Frontal cortex (tissue), 4 donors: ENCODE results near the gene PFKP. TPM values are rescaled to one million over a fixed set of nuclear protein-coding genes. Genes with fewer than 3 reads are reported as not detected.

Experiments
- DNase-seq, 2 donors: peaks; one replicate each; pipeline ENCODE4 v3.0.0; 2012; ENCODE audit warnings: low spot score in 2 of 2
- FAIRE-seq: peaks from 2 replicates; lab custom pipeline; 2012; peaks lifted over from hg19 to GRCh38; lab: Jason Lieb, UNC
- total RNA-seq: library from RNA; depleted of rRNA; stranded (reverse); fragments of >200 nt; gene quantifications from one replicate; pipeline ENCODE4 v1.2.3, GENCODE V29; 2014
- donor health status: control.
- donor health status: control.
- donor health status: control.

PFKP gene
- total RNA-seq, 1 donor from 2014 or later = 81.5 TPM

DNA sequence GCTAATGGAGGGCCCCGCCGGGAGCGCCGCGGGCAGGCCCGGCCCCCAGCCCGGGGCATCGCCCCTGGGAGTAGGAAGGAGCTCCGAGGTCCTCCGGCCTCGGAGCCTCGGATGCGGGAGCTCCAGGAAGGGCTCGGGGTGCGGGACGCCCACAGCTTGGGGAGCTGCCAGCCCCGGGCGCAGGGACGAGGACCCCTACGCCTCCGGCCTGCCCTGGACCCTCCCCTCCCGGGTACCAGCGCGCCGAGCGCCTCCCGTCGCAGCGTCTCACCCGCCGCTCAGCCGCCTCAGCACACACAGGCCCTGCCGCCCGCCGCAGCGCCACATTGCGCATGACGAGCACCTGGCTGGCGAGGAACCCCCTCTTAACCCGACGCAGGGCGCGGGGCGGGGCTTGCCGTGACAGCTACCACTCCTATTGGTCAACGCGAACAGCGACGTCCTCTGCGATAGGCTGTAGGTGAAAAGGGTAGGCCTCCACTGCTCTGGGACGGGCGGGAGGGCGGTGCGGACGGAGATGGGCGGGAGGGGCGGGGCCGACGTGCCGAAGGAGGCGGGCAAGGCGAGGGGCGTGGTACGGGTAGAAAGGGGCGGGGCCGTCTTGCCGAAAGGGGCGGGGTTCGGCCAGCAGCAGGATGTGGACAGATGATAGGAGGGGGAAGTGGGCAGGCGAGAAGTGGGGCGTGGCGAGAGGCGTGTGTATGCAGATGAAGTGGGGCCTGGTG lies 105.3 kb downstream of the PFKP start, which contains the start of gene PITRM1:
Gene PITRM1, minus strand, starts transcription at position 337 of the 725 bp plus-strand sequence. Its CDS starts 10 bp downstream, at position 327.
- no peak for FAIRE-seq
- DNase-seq = peak; percentile 97

DNA sequence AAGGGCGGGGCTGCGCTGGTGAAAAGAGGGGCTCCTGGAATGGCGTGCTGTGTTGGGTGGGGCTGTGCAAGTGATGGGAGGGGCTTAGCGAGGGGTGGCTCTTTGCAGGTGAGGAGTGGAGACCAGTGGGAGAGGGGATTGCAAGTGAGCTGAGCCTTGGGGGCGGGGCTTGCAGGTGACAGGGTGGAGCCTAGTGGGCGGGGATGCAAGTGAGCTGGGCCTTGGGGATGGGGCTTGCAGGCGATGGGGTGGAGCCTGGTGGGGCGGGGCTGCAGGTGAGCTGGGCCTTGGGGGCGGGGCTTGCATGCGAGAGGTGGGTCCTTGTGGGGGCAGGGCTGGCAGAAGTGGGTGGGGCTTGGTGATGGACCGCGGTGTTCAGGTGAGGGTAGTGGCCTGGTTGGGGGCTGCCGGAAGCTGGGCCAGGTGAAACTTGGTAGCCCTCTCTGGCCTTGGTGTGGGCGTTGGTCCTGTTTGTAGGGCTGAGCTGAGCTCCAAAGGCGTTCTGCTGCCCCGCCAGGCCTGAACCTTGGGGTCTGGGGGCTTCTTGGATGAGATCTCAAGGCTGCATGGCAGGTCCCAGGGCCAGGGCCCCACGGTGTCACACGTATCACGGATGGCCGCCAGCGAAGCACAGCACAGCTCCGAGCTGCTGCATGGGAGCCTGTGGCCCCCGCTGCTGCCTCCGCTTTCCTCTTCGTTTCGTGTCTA lies 106.0 kb downstream of the PFKP start:
- DNase-seq (no peak), FAIRE-seq (no peak)

DNA sequence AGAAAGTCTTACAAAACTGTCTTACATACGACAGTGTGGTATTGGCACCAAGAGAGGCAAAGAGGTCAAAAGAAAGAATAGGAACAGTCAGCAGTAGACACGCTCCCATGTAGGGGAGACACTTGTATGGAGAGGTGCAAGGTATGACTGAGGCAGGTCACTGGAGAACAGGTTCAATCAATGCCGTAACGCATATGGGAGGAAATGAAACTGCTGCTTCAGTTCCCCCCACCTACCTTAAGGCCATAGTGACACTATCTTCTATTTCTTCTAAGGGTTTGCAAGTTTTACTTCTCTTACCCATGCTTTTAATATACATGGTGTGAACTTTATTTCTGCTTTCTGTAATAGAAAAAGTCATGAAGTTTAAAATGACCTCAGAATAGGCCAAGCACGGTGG lies 110.7 kb downstream of the PFKP start:
- FAIRE-seq = no peak

DNA sequence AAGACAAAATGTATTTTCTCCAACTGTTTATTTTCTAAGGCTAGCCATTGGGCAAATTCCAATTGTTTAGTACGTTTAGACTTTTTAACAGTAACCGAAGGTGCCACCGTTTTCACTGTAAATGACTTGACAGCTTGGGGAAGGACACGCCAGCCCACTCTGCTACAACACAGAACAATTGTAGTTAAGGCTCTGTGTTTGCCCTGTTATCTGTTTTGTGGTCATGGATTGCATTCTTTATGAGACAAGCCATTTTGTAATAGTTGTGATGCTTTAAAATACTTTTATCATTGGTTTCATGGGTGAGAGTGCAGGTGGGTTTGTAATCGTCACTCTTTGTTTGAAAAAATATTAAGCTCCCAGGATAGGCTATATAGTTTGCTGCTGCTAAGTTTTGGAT lies 111.8 kb downstream of the PFKP start:
- FAIRE-seq (no peak), DNase-seq (no peak)

More for the DNA sequence above, 110.7 kb downstream of the PFKP start:
- DNase-seq = no peak

DNA sequence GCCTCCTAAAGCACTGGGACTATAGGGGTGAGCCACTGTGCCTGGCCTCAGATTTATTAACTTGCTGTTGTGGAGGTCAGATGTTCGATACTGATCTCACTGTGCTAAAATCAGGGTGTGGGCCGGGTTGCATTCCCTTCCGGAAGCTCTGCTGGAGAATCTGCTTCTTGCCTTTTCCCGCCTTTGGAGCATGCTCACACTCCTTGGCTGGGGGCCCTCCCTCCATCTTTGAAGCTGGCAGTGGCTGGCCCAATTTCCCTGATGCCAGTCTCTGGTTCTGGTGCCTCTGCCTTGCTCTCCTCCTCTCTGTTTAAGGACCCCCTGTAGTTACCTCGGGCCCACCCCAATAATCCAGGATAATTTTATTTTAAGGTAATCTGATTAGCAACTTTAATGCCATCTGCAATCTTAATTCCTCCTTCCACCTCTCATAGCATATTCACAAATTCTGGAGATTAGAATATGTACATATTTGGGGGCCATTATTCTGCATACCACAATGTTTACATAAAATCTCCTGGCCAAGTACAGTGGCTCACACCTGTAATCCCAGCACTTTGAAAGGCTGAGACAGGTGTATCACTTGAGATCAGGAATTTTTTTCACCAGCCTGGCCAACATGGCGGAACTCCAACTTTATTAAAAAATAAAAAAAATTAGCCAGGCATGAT lies 113.1 kb downstream of the PFKP start:
- DNase-seq (no peak), FAIRE-seq (no peak)

DNA sequence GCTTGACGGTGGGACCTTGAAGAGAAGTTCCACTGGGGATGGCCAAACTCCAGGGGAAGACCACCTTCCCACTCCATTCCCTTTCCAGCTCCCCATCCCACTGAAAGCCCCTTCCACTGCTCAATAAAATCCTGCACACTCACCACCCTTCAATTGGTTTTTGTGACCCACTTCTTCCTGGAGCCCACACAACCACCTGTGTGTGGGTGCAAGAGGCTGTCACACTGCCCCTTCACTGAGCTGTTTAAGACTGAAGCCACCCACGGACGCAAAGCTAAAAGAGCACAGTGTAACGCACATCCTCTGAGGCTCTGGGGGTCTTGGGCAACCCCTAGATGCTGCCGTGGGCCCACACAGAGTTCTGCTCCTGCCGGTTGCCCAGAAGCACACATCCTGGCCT lies 118.0 kb downstream of the PFKP start:
- DNase-seq = no peak
- no peak for FAIRE-seq

DNA sequence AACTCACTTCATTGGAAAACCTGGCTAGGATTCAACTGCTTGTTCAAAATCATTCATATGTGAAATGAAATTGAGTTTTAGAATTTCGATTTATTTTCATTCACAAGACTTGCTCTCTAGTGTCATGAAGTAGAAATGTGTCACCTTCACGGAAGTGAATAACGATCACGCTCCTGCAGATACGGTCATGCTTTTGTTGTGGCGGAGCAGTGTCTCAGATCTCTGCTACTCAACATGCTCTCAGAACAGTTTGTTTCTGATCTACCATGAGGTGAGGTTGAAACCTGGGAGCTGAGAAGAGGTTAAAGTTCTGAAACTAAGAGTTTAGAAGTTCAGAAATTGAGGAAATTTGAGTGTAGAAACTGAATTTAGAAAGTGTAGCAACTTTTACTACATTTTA lies 119.0 kb downstream of the PFKP start:
- DNase-seq = no peak
- FAIRE-seq = no peak

Other genes starting within 250 kb of the PFKP start
- 55.0 TPM for gene PITRM1, start 105.2 kb downstream of the PFKP start, total RNA-seq